GM18511 (cell line): Measurements from ENCODE around the gene CASP2.
"Not testable (repeated sequence)": the region's sequence is repeated elsewhere in the genome, so short reads cannot be mapped to it uniquely, and the experiment has no call there.

Experiments
- ATAC-seq: cut with Tn5 transposase; IDR thresholded peaks from one replicate; pipeline ENCODE4 v1.9.1; 2021; ENCODE audit warnings: mild to moderate bottlenecking, moderate library complexity; ENCODE audit not compliant: unreplicated experiment

CASP2 gene

DNA sequence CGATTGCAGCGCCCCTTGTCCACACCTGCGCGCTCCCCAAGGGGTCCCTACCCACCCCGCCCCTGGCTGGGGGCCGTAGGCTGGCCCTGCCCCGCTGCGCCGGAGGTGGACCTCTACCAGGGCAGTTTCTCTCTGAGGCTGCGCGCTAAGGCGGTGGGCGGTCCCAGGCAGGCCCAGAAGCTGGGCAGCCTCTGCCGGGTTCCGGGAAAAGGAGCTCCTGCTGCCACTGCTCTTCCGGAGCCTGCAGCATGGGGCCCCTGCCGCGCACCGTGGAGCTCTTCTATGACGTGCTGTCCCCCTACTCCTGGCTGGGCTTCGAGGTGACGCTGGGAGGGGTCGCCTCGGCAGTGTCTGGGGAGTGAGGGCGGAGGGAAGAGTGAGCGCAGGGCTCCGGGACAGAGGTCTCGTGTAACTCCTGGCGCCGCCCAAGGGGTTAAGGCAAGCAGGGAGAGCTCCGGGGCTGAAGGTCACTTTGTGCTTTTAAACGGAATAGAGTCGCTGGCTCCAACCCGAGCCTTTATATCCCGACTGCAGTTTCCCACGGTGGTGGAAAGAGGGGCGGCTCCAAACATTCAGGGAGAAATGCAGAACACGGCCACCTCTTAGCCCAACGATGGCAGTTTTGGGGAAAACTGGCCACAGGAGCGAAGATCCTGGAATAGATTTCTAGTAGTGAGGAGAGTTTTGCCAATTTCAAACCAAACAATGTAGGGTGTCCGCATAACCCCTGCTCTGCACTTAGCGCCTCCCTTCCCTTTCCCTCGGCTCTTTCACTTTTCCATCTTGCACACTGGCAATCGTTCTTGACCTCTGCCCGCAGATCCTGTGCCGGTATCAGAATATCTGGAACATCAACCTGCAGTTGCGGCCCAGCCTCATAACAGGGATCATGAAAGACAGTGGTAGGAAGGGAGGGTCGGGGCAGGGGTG lies 24.6 kb upstream of the CASP2 start, which contains the start of gene GSTK1:
Gene GSTK1 (plus strand): TSS at position 176 of the 930 bp plus-strand sequence. CDS start 73 bp downstream, at position 249.
- ATAC-seq = peak; percentile 98

- not testable (repeated sequence) for ATAC-seq
Observed at GRCh38 chr7:143264196-143264568, 24.0 kb upstream of the CASP2 start.

DNA sequence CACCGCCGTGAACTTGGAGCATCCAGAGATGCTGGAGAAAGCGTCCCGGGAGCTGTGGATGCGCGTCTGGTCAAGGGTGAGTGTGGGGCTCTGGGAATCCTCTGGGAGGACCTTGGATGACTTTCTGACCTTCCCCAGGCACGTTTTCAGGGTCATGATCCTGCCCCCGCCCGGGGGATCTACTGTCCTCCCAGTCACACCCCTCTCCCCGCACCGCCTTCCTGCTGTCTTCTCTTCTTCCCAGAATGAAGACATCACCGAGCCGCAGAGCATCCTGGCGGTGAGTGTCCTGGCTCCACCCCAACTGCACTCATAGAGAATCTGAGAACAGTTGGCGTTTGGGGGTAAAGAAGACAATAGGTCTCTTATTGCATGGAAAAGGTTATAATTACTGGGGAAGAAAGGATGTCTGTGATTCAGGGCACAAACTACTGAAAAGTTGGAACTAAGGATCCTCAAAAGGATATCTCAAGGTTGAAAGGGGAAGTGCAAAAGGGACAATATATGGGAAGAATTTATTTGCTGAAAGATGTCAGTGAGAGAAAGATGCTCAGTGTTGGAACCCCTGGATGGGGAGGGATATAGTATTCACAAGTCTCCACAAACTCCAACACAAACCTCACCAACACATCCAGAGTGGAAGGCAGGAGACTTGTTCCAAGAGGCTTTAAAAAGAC lies 23.0 kb upstream of the CASP2 start:
- ATAC-seq = no peak

- ATAC-seq = no peak
Observed at GRCh38 chr7:143269251-143269650, 18.9 kb upstream of the CASP2 start.

DNA sequence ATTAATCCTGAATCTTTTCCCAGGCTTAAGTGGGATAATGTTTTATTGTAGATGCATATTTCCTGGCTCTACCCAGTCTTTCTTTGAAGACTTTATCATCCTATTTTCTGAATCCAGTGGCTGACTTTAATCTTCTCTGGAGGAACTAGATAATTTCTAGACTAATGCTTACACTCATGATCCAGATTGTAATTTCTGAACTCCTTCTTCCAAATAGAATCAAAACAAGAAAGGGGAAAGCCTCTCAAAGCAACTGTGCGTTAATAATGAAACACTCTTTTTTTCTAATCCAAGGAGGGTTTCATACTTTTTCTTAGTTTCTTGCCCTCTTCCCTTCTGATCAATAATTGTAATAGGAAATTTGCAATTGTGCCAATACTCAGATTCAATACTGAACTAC lies 16.9 kb upstream of the CASP2 start:
- no peak for ATAC-seq

DNA sequence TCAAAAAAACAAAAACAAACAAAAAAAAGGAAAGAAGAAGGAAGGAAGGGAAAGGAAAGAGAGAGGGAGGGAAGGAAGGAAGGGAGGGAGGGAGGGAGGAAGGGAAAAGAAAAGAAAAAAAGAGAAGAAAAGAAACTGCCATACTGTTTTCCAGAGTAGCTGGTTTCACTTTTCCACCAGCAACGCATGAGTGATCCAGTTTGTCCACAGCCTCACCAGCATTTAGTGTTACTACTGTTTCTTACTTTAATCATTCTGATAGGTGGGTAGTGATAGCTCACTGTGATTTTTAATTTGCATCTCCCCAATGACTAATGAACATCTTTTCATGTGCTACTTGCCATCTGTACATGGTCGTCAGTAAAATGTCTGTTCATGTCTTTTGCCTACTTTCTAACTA lies 15.3 kb upstream of the CASP2 start:
- ATAC-seq = no peak

GRCh38 chr7:143279186-143280098 lies 8.7 kb upstream of the CASP2 start:
- peak; percentile 44 for ATAC-seq

DNA sequence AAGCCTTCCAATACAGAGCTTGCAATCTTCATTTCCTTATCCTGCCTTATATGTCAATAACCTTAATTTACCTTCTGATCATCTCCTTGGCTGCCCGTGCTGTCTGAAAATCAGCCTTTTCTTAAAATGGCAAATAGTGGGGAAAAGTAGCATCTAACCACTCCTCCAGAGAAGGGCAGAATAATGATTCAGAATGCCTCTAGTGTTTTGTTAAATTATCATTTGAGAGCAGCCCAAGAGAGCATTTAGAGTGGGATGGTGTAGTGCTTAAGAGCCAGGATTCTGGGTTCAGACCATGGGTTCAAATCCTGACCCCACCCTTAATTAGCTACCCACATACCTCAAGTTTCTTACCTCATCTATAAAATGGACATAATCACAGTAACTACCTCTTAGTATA lies 8.0 kb upstream of the CASP2 start:
- ATAC-seq = peak; percentile 21

DNA sequence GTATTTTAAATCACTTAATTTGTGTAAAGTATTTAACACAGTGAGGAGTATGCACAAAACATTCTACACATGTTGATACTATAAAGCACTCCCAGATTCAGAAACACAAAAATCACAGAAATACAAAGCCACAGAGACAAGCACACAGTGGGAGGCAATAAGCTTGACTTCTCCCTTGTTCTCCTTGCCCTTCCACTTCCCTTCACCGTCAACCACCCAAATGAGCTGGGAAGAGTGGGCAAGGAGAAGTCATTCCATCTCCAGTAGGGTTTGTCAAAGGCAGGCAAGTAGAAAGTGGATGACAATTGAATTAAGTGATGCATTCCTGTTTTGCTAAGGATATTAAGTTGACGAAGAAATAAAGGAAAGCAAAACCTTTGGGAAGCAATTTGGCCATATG lies 7.6 kb upstream of the CASP2 start:
- no peak for ATAC-seq

- no peak for ATAC-seq
Observed at GRCh38 chr7:143281529-143281928, 6.6 kb upstream of the CASP2 start.

- no peak for ATAC-seq
Observed at GRCh38 chr7:143282124-143282523, 6.0 kb upstream of the CASP2 start.

GRCh38 chr7:143283381-143283780 lies 4.8 kb upstream of the CASP2 start:
- no peak for ATAC-seq

GRCh38 chr7:143284591-143285469 lies 3.3 kb upstream of the CASP2 start, which contains the start of gene TMEM139:
TSS of gene TMEM139 (plus strand) at chr7:143284958. CDS start at chr7:143285958, 1,000 bp downstream.
- no peak for ATAC-seq

DNA sequence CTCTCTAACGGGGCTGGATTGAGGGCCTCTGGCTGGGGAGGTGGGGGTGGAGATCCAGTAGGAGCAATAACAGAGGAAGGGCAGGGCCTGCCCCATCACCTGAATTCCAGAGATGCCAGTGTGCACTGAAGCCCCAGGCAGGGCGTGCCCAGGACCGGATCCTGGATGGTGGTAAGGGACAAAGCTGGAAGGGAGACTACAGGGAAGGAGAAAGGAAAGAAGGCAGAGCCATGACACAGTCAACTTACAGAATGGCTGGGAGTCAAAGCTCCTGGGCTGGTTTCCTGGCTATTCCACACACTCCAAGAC lies 2.7 kb upstream of the CASP2 start:
- no peak for ATAC-seq

- no peak for ATAC-seq
Observed at GRCh38 chr7:143285806-143286521, 2.2 kb upstream of the CASP2 start.

GRCh38 chr7:143286522-143286890 lies 1.6 kb upstream of the CASP2 start:
- ATAC-seq = no peak

GRCh38 chr7:143287339-143287934 lies 714 bp upstream of the CASP2 start:
- ATAC-seq = no peak

- ATAC-seq = peak; percentile 3
Observed at GRCh38 chr7:143288836-143289235, 685 bp downstream of the CASP2 start.

DNA sequence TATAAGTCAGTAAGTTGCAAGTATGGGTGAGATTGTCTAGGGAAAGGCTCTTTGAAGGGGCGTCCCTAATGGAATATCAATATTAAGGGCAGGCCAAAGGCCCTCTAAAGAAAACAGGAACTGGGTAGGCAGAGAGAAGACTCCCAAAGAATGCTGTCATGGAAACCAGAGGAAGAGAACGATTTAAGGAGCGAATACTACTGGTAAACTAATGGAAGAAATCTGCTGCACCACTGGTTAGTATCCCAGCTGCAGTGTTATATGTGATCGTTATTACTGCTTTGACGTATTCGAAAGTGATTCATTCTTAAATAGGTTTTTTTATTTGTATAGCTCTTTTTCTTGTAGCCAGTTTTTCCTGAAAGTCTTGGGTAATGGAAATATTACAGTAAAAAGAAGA lies 1.3 kb downstream of the CASP2 start:
- ATAC-seq = no peak
